Activated T-cell treated with anti-CD3 and anti-CD28 coated beads, Interleukin-2, amount 50 U/mL, for 1 hour (primary cell): Measurements from ENCODE around the gene TANGO6.

ENCODE experiments used
- DNase-seq: peaks from one replicate; pipeline ENCODE4 v3.0.0-alpha.2; 2020

The TANGO6 gene

DNA sequence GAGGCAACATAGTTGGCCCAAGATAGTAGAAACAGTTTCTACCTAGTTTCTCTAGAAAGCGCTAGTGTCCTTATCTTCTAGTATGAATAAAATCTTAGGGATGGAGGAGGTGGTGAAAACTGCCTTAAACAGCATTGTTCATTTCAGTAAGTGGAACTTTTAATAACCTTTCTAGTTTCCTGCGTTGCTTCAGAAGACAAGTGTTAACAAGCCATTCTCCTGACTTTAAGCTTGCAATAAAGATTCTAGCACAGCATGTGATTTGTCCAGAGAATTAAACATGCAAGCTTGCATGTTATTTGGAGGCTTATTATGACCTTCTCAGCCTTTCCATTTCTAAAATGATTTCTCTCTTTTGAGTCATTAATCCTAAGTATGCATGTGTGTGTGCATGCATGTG is 72.3 kb downstream of the TANGO6 start:
- no peak for DNase-seq

- no peak for DNase-seq
These were observed 74.2 kb downstream of the TANGO6 start for GRCh38 chr16:68917541-68917940.

DNA sequence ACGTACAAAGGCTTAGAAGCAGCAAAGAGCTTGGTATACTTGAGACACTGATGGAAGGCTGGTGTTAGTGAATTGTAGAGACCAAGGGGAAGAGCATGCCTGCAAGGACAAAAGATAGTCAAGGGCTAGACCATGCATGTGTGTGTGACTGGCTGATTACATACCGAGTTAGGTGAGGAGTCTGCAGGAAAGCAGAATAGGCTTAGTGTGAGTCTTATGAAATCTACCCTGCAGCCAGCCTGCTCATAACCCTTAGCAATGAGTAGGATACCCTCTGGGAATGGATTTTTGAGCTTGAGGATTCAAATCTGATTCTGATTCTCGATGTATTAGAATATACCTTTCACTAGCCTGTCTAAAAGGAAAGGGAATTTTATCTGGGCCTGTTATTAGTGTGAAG is 77.0 kb downstream of the TANGO6 start:
- DNase-seq, result no peak

DNA sequence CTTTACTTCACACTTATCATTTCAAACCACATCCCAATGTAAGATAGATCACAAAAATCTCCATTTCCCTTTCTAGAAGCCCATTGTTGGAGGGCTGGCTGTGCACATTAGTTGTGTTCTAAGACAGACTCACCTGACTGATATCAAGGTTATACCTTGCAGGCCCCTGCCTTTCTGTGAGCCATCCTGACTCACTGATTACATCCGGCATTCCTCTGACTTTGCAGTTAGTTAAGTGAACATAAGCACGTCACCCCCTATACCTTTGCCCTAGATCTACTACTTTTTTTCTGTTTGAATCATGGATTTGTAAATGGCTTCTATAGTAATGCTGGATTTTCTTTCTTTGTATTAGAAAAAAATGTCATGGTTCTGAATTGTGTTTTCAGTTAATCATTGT is 78.3 kb downstream of the TANGO6 start:
- no peak for DNase-seq

DNA sequence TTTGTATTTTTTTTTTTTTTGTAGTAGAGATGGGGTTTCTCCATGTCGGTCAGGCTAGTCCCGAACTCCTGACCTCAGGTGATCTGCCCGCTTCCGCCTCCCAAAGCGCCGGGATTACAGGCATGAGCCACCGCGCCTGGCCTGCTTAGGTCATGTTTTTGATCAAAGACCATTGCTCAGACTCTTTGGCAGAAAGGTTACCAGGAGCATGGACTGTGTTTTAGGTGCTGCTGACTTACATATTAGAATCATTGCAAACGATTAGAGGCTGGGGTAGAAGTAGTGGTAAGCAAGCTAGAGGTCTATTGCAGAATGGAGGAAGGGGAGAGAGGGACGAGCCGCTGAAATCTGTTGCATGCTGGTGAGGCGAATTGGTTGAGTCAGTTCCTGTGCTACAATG is 79.8 kb downstream of the TANGO6 start:
- DNase-seq, result no peak

DNA sequence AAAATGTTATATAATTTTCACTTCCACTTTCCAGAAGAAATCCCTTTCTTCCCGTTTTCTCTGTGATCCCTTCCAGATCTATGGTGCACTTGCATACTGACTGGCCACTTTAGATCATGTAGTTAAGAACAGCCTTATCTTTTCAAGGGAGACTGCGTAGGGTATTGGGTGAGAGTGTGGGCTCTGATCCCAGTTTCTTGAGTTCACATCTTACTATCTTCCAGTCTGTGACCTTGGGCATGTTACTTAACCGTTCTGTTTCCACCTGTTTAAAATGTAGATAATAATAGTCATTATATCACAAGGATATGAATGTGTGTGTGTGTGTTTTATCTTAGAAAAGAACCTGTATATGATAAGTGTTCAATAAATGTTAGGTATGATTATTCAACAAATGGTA is 83.7 kb downstream of the TANGO6 start:
- no peak for DNase-seq

GRCh38 chr16:68931196-68931595 is 87.9 kb downstream of the TANGO6 start:
- DNase-seq, result no peak

- DNase-seq, result no peak
These were observed 91.1 kb downstream of the TANGO6 start for GRCh38 chr16:68934402-68934801.

- no peak for DNase-seq
These were observed 91.7 kb downstream of the TANGO6 start for GRCh38 chr16:68935008-68935407.

DNA sequence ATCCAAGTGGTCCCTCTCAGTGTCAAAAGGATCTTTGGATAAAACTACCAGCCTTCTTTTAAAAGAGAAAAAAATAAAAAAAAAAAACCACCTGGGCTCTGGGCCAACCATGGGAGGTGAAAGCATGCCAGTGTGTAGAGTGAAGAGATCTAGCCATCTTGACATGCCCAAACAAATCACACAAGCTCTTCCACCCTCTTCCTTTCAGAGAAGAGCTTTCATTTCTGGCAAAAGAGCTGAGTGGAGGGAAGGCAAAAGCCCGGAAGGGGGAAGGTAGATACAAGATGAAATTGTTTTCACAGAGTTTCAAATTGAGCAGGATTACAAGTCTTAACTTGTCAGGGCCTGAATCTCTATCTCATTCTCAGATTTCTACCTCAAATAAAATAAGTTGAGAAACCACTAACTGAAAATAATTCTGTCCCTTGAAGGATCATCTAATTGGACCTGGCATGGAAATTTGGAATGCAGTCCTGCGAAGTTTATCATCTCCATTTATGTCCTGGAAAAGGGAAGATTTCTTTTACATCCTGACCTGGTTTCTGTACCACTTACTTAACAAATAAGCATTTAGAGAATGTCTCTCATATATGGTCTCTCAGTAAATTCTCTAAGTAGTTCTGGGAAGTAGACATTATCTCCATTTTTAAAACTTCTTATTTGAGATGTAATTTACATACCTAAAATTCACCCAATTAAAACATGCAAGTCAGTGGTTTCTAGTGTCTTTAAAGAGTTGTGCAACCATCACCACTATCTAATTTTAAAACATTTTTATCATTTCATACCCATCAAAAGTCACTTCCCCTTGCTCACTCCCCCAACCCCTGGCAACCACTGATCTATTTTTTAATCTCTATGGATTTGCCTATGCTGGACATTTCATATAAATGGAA is 93.7 kb downstream of the TANGO6 start:
- no peak for DNase-seq

- DNase-seq, result no peak
These were observed 96.5 kb downstream of the TANGO6 start for GRCh38 chr16:68939692-68940320.

GRCh38 chr16:68940816-68941215 is 97.5 kb downstream of the TANGO6 start:
- DNase-seq, result no peak

DNA sequence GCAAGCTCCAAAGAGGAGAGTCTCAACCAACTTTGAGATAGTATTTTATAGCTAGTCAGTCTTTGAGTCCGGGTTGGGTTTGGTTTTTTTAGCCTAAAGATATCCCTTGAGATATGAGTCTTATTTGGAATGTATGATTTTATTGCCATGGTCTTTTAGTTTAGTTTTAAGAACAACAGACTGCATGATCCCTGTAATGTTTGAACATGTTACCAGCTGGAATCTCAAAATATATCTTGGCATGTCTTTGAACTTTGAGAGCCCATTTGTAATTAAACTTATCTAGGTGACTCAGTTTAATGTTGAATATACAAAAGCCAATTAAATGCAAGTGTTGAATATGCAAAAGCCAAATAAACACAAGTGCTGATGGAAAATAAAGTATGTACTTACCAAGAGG is 100.6 kb downstream of the TANGO6 start:
- no peak for DNase-seq

DNA sequence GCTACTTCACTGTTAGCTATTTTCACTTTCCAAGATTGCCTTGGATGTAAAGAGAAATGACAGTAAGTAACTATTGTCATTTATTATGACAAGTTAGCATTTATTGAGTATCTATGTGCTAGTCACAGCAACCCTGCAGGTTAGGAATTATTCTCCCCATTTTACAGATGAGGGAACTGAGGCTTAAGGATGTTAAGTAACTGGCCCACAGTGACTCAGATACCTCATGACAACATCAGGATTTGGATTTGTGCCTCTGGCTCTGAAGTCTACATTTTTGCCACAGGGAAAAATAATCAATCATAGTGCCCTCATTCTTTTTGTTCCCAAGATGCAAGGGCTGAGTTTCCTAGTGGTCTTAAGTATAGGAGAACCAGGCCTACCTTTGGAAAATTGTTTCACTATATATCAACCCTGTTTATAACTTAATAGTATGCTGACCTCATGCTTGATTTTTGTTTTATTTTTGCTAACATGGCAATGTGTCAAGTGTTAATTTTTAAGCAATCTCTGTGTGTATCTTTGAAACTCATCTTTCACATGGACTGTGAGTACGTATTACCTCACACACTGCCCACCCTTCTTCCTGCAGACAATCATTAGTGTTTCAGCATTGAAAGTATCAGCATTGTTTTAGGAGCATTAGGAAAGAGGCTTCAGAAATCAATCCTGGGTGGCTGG is 105.0 kb downstream of the TANGO6 start:
- no peak for DNase-seq

DNA sequence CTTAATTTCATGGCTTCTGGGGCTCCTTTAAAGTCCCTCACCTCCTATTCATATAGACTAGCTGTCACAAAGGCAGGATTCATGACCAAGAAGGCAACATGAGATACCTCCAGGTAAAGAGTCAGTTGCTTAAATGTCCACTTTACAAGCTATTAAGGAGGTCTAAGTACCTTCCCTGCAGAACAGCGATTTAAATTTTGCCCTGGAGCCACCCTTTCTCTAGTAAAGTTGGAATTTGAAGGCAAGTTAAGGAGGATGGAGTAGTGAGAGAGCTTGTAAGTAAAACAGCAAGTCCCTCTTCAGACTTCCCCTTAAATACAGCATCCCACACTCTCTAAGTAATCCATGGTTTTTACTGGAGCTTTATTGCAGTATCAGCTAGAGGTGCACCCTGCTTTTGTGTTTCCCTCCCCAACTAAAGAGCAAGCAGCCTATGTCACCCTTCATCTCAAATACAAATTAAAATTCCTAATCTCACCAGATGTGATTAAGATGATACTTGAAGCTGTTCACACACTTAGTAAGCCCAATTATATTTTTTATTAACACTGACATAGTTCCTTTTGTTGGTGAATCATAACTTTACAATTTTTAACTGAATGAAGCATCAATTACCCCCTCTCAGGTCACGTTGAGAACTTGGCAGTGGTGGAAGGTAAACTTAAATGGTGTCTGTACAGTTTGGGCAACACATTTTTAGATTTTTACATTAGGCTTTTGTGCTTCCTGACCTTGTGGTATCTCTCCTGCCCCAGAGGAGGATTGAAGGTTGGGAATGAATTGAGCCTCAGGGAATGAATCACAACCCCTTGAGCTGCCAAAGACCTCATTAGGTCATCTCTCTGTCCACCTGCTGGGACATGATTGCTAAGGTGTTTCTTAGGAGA is 108.9 kb downstream of the TANGO6 start:
- DNase-seq, result no peak

DNA sequence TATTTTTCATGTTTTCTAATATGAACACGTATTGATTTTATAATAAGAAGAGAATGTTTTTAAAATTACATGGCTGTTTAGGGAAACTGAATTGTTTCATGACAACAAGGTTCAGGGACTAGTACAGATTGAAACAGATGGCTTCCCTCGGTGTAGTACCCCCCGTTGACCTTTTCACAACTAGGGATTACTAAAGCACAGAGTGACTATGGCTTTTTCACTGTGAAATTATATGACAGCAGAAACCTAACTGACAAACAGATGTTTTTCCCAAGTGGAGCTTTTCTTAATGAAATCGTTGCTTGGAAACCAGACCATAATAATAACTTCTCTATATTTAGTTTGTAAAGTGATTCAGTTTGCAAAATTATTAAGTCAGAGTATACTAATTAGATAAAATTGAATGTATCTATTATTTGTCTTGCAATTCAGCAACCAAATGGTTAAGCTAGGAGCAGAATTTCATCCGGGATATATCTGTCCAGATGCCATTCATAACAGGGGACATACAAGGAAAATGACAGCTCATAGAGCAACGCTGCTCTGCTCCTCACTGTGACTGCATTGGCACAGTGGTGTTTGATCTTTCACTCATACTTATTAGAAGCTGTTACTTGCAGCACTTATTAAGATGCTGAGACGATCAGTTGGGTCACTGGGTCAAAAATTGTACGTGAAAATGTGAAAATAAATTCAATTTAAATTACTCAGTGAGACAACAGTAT is 111.7 kb downstream of the TANGO6 start:
- no peak for DNase-seq

DNA sequence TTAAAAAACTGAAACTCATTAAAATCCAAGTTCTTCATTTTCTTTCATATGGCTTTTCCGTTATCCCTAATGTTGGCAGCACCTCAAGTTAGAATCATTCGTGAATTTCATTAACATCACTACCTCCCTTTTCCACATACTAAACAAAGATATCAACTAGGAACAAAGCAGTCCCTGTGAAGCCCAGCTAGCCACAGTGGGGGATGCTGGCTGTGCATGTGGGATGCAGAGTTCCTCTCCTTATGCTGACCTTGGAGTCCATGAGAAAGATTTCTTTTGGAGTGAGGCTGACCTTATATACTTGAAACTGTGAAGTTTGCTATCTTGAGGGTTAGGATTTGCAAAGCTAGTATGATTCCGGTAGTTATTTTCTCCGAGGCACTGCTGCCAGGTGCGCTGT is 117.6 kb downstream of the TANGO6 start:
- no peak for DNase-seq

DNA sequence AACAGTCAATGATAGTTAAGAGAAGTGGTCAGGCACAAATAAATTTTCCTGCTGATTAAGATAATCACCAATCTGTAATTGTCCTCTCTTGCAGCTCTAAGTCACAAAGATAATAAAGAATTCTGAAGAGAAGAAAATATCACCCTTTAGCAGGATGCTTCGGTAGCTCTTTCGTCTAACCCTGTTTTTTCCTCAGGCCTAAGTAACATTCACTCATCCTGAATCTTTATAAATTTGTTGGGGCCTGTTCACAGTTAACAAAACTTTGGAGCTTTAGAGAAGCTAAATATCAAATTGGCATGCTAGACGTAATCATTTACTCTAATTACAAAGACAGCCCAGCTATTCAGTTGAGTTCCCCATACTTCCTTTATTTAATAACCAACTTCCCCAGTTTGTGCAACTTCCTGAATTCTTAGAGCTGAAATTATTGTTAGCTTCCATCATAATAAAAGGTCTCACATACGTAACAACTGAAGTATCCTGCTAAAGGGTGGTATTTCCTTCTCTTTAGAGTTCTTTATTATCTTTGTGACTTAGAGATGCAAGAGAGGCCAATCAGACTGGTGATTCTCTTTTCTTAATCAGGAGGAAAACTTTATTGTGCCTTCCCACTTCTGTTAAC is 118.6 kb downstream of the TANGO6 start:
- DNase-seq, result no peak

DNA sequence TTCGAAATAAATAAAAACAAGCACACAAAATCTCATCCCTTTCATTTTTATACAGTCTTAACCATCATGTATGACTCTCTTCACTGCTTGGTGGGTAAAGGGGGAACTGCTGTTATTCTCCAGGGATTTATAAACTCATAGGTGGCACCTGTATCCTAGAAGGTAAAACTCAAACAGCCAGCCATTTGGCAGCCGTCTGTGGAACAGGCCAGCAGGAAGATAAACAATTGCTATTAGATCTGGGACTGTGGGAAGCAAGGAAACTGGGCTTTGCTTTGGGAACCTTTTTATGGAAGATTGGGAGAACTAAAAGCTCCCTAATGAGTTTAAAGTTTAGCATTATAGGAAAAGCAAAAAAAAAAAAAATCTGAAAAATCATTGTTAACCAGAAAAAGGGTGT is 126.0 kb downstream of the TANGO6 start:
- DNase-seq, result no peak

GRCh38 chr16:68972013-68972412 is 128.7 kb downstream of the TANGO6 start:
- DNase-seq, result no peak

GRCh38 chr16:68972720-68973119 is 129.4 kb downstream of the TANGO6 start:
- DNase-seq, result no peak

- DNase-seq, result no peak
These were observed 130.3 kb downstream of the TANGO6 start for GRCh38 chr16:68973611-68974120.
